ENCODE data around the gene CRISPLD2.
A peak's percentile ranks its signal among the peaks of the same experiment; 100 is the strongest.

Gene CRISPLD2

DNA sequence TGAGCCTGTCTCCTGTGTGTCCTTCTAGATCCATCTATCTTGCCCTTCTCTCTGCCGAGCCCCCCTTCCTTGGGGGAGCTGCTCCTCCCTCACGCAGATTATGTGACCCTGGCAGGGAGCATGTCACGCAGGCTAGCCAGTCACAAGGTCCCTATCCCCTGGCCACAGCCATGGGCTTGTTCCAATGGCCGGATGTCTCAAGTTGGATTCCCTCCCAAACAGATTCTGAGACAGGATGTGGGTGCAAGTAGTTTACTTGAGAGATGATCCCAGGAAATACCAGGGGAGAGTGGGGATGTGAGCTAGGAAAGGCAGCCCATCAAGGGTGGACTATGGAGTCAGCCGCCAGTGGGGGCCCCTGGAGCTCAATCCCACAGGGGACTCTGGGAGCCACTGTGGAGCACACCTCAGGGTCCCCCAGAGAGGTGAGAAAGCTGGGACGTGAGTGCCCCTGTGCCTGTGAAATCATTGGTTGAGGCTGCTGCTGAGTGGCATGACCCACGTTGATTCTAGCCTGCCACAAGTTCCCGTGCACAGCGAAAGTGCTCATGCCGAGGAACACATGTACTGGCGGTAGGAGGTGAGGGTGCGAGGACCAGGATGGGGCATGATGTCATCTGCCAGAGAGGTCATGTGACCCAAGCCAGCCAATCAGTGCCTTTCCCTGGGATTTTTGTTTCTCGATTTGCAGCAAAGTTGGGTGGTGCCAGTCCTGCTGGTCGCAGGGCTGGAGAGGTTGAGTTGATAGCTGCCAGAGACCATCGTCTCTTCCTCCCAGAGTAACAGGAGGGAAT is 6.4 kb upstream of the CRISPLD2 start:
- Mint-ChIP-seq H3K4me3 (no peak overlapping the region), H3K36me3 (no peaks in the 10 kb centered on the region), H3K4me1 (peaks cover 10% of the 10 kb centered on the region), H3K9me3 (no peaks in the 10 kb centered on the region), H3K27ac (no peak overlapping the region), H3K27me3 (no peaks in the 10 kb centered on the region)

DNA sequence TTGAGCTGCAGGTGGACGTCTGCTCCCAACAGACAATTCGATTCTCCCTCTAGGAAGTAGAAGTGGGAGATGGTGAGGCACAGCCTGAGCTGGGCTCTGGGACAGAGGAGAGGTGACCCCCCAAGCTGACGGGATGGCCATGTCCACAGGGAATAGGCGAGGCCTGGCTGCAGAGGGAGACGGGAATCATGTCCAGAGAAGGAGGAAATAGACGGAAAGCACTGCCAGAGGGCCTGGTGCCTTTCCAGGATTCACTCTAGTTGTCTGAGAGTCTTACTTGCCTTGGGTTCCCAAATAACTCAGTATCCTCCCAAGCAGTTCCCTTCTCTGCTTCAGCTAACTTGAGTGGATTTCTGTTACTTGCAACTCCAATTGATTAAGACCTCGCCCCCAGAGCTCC is 4.3 kb upstream of the CRISPLD2 start:
- Mint-ChIP-seq H3K27me3 (no peaks in the 10 kb centered on the region), H3K27ac (no peak overlapping the region), H3K4me1 (peaks cover 17% of the 10 kb centered on the region), H3K4me3 (no peak overlapping the region), H3K36me3 (no peaks in the 10 kb centered on the region), H3K9me3 (no peaks in the 10 kb centered on the region)

DNA sequence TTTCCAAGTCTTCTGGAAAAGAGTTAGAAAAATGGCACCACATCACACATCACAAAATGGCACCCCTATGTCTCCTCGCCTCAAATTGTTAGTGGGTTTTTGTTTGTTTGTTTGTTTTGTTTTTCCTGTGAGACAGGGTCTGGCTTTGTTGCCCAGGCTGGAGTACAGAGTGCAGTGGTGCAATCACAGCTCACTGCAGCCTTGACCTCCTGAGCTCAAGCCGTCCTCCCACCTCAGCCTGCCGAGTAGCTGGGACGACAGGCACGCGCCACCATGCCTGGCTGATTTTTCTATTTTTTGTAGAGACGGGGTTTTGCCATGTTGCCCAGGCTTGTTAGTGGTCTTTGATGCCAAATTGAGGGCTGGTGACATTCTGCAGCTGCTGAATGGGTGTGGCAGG is 3.8 kb upstream of the CRISPLD2 start:
- no peaks in the 10 kb centered on the region for H3K27me3 Mint-ChIP-seq
- H3K9me3 Mint-ChIP-seq: no peaks in the 10 kb centered on the region
- H3K4me3 Mint-ChIP-seq: no peak overlapping the region
- H3K27ac Mint-ChIP-seq: no peak overlapping the region
- no peaks in the 10 kb centered on the region for H3K36me3 Mint-ChIP-seq
- H3K4me1 Mint-ChIP-seq: peaks cover 16% of the 10 kb centered on the region

GRCh38 chr16:84816485-84816884 is 3.3 kb upstream of the CRISPLD2 start:
- Mint-ChIP-seq H3K4me1 (peaks cover 15% of the 10 kb centered on the region), H3K4me3 (no peak overlapping the region), H3K9me3 (no peaks in the 10 kb centered on the region), H3K36me3 (no peaks in the 10 kb centered on the region), H3K27me3 (no peaks in the 10 kb centered on the region), H3K27ac (no peak overlapping the region)

GRCh38 chr16:84817206-84817605 is 2.6 kb upstream of the CRISPLD2 start:
- Mint-ChIP-seq H3K36me3 (no peaks in the 10 kb centered on the region), H3K27ac (no peak overlapping the region), H3K4me3 (no peak overlapping the region), H3K4me1 (peaks cover 13% of the 10 kb centered on the region), H3K27me3 (no peaks in the 10 kb centered on the region), H3K9me3 (no peaks in the 10 kb centered on the region)

DNA sequence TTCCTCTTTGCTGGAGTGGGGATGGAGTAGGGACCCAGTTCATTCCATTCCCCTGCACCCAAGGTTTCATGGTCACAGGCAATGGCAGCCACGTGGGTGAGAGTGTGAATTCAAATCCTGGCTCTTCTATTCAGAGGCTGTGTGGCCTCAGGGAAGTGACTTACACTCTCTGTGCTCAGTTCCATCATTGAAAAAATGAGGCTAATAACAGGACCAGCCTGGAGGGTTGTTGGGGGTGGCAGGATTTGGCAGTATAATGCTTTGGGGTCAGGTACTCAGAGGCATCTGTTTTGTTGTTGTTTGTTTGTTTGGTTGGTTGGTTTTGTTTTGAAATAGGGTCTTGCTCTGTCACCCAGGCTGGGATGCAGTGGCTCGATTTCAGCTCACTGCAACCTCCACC is 2.2 kb upstream of the CRISPLD2 start:
- H3K36me3 Mint-ChIP-seq: no peaks in the 10 kb centered on the region
- H3K9me3 Mint-ChIP-seq: no peaks in the 10 kb centered on the region
- no peak overlapping the region for H3K4me3 Mint-ChIP-seq
- H3K4me1 Mint-ChIP-seq: peaks cover 13% of the 10 kb centered on the region
- H3K27ac Mint-ChIP-seq: no peak overlapping the region
- no peaks in the 10 kb centered on the region for H3K27me3 Mint-ChIP-seq

GRCh38 chr16:84818133-84818532 is 1.7 kb upstream of the CRISPLD2 start:
- Mint-ChIP-seq H3K36me3 (no peaks in the 10 kb centered on the region), H3K27ac (no peak overlapping the region), H3K4me3 (no peak overlapping the region), H3K27me3 (no peaks in the 10 kb centered on the region), H3K4me1 (peaks cover 13% of the 10 kb centered on the region), H3K9me3 (no peaks in the 10 kb centered on the region)

- no peak overlapping the region for H3K4me3 Mint-ChIP-seq
- H3K27me3 Mint-ChIP-seq: no peaks in the 10 kb centered on the region
- no peak overlapping the region for H3K27ac Mint-ChIP-seq
Measured at GRCh38 chr16:84818989-84819643, 669 bp upstream of the CRISPLD2 start.

GRCh38 chr16:84820305-84820684 is 510 bp downstream of the CRISPLD2 start:
- Mint-ChIP-seq H3K27ac (peak overlapping the region; percentile 62), H3K9me3 (no peaks in the 10 kb centered on the region), H3K4me3 (peak overlapping the region; percentile 85), H3K36me3 (no peaks in the 10 kb centered on the region), H3K4me1 (peaks cover 13% of the 10 kb centered on the region), H3K27me3 (no peaks in the 10 kb centered on the region)

More at GRCh38 chr16:84818989-84819643, 669 bp upstream of the CRISPLD2 start:
- peaks cover 13% of the 10 kb centered on the region for H3K4me1 Mint-ChIP-seq
- no peaks in the 10 kb centered on the region for H3K9me3 Mint-ChIP-seq
- no peaks in the 10 kb centered on the region for H3K36me3 Mint-ChIP-seq

GRCh38 chr16:84820771-84821170 is 986 bp downstream of the CRISPLD2 start:
- H3K27ac Mint-ChIP-seq: no peak overlapping the region
- peak overlapping the region; percentile 85 for H3K4me3 Mint-ChIP-seq
- no peaks in the 10 kb centered on the region for H3K27me3 Mint-ChIP-seq
- no peaks in the 10 kb centered on the region for H3K36me3 Mint-ChIP-seq
- no peaks in the 10 kb centered on the region for H3K9me3 Mint-ChIP-seq
- peaks cover 13% of the 10 kb centered on the region for H3K4me1 Mint-ChIP-seq

DNA sequence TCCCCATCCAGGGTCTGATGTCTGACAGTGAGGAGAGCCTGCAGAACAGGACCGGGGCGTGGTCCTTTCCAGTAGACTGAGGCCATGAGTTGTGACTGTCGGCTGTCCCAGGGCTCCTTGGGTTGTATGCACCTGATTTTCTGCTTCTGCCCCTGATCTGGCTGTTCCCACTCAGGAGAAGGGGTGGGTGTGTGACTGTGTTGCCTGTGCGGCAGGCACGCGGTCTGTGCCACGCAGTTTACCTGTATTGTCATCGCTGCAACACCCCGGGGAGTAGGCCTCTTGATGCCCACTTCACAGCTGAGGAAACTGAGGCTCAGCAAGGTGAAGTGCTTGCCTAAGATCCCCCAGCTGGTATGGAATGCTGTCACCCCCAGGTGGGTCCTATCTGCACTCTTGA is 1.4 kb downstream of the CRISPLD2 start:
- Mint-ChIP-seq H3K27me3 (no peaks in the 10 kb centered on the region), H3K27ac (no peak overlapping the region), H3K9me3 (no peaks in the 10 kb centered on the region), H3K4me1 (peaks cover 13% of the 10 kb centered on the region), H3K4me3 (peak overlapping the region; percentile 23), H3K36me3 (no peaks in the 10 kb centered on the region)

DNA sequence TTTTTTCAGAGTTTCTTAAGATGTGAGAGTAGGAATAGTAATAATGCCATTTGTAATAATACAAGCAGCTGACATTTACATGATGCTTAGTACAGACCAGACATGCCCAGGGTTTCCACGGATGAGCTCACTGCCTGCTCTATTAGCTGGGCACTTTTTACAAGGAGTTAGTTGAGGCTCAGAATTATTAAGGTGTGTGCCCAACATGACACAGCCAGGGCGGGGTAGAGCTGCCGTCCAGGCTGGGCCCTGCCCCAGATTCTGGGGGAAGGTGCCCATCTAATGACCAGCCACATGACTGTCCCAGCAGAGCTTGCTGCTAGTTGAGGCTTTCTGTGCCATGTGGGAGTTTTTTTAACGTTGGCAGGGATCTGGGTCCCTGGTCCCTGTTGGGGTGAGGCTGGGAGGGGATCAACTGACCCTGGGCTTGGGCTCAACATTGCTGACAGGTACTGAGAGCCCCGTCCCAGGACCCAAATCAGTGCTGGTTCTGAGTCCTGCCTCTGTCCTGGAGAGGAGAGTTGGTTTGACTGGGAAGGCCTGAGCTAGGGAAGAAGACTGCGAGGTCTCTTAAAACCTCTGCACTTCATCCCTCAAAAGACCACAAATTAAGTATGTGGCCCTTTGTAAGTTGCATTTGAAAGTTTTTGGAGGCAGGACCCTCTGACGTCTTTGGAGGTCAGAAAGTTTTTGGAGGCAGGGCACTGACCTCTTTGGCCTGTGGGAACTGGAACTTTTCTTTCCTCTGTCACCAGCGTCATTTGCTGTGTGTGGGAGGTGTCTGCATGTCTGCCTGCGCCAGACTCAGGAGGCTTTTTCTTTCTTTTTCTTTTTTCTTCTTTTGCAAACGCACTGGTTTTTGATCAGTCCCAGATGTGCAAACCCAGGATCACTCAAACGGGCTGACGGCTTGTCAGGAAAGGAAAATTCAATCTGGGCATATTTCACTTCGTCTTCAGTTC is 2.2 kb downstream of the CRISPLD2 start:
- Mint-ChIP-seq H3K27ac (no peak overlapping the region), H3K4me3 (no peak overlapping the region), H3K4me1 (peaks cover 13% of the 10 kb centered on the region), H3K9me3 (no peaks in the 10 kb centered on the region), H3K36me3 (no peaks in the 10 kb centered on the region), H3K27me3 (no peaks in the 10 kb centered on the region)

GRCh38 chr16:84822990-84823389 is 3.2 kb downstream of the CRISPLD2 start:
- no peaks in the 10 kb centered on the region for H3K36me3 Mint-ChIP-seq
- no peaks in the 10 kb centered on the region for H3K27me3 Mint-ChIP-seq
- H3K9me3 Mint-ChIP-seq: no peaks in the 10 kb centered on the region
- H3K4me1 Mint-ChIP-seq: peaks cover 13% of the 10 kb centered on the region
- H3K4me3 Mint-ChIP-seq: no peak overlapping the region
- no peak overlapping the region for H3K27ac Mint-ChIP-seq

- no peak overlapping the region for H3K4me3 Mint-ChIP-seq
- no peaks in the 10 kb centered on the region for H3K36me3 Mint-ChIP-seq
- H3K4me1 Mint-ChIP-seq: peaks cover 13% of the 10 kb centered on the region
- no peaks in the 10 kb centered on the region for H3K9me3 Mint-ChIP-seq
- no peak overlapping the region for H3K27ac Mint-ChIP-seq
- H3K27me3 Mint-ChIP-seq: no peaks in the 10 kb centered on the region
Measured at GRCh38 chr16:84823484-84823883, 3.7 kb downstream of the CRISPLD2 start.

- Mint-ChIP-seq H3K27ac (no peak overlapping the region), H3K36me3 (no peaks in the 10 kb centered on the region), H3K4me3 (no peak overlapping the region), H3K9me3 (no peaks in the 10 kb centered on the region), H3K4me1 (peaks cover 13% of the 10 kb centered on the region), H3K27me3 (no peaks in the 10 kb centered on the region)
Measured at GRCh38 chr16:84823926-84824325, 4.1 kb downstream of the CRISPLD2 start.

Measured in activated naive CD4-positive, alpha-beta T cell treated with anti-CD3 and anti-CD28 coated beads, Interleukin-2, amount 50 U/mL, for 24 hours (primary cell).